Measurements from ENCODE around the gene USP6NL.

DNA sequence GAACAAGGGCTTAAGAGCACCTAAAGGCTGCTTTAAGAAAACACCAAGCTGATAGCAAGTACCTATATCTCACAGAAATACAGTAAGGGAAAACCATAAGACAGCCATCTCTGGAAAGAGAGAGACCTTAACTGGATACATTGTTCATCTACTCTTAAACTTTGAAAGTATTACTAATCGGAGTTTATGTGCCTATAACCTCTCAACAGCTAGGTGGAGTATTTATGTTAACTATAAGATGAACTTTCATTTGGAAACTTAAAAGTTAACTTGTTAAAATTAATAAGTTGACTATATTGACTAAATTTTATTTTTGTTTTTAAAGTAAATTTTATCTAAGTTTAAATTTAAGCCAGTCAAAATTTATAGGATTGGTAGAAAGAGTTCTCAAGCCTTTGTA, 90.6 kb downstream of the USP6NL start:
- TF ChIP-seq, protein P1, sequence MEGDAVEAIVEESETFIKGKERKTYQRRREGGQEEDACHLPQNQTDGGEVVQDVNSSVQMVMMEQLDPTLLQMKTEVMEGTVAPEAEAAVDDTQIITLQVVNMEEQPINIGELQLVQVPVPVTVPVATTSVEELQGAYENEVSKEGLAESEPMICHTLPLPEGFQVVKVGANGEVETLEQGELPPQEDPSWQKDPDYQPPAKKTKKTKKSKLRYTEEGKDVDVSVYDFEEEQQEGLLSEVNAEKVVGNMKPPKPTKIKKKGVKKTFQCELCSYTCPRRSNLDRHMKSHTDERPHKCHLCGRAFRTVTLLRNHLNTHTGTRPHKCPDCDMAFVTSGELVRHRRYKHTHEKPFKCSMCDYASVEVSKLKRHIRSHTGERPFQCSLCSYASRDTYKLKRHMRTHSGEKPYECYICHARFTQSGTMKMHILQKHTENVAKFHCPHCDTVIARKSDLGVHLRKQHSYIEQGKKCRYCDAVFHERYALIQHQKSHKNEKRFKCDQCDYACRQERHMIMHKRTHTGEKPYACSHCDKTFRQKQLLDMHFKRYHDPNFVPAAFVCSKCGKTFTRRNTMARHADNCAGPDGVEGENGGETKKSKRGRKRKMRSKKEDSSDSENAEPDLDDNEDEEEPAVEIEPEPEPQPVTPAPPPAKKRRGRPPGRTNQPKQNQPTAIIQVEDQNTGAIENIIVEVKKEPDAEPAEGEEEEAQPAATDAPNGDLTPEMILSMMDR (IDR thresholded peaks at IDR 0.05), result no peak
- TF ChIP-seq POLR2A (IDR thresholded peaks at IDR 0.05; ENCODE audit: low read depth), result no peak
- no peak for TF ChIP-seq POLR2AphosphoS5 (IDR thresholded peaks at IDR 0.05)
- TF ChIP-seq EP300 (IDR thresholded peaks at IDR 0.05), result no peak

Data from esophagus muscularis mucosa (tissue), 4 donors.